NB4 (cell line): ENCODE data around the gene KRT80.
A peak's percentile ranks its signal among the peaks of the same experiment; 100 is the strongest.

Source experiments
- DNase-seq: peaks from one replicate; pipeline ENCODE4 v3.0.0; 2010; ENCODE audit warnings: low read depth
- H3K4me3 ChIP-seq: one replicate; pipeline ENCODE4 v1.5.1; 2011; ENCODE audit warnings: mild to moderate bottlenecking, low read depth, low read length, moderate library complexity
- MYC ChIP-seq: IDR thresholded peaks from 2 replicates; pipeline ENCODE4 v1.6.1; 2011; ENCODE audit warnings: low read depth, low read length
- POLR2A ChIP-seq: IDR thresholded peaks from 2 replicates; pipeline ENCODE4 v1.6.1; 2011; ENCODE audit warnings: mild to moderate bottlenecking; ENCODE audit not compliant: insufficient read length; ENCODE audit errors: extremely low read depth
- TF ChIP-seq, protein P1 (sequence below): IDR thresholded peaks from one replicate; pipeline ENCODE4 v1.5.1; 2012; ENCODE audit warnings: low read depth, low read length
- TF ChIP-seq, protein P2 (sequence below): IDR thresholded peaks from 2 replicates; pipeline ENCODE4 v1.6.1; 2011; ENCODE audit warnings: low read depth, low read length

The KRT80 gene

DNA sequence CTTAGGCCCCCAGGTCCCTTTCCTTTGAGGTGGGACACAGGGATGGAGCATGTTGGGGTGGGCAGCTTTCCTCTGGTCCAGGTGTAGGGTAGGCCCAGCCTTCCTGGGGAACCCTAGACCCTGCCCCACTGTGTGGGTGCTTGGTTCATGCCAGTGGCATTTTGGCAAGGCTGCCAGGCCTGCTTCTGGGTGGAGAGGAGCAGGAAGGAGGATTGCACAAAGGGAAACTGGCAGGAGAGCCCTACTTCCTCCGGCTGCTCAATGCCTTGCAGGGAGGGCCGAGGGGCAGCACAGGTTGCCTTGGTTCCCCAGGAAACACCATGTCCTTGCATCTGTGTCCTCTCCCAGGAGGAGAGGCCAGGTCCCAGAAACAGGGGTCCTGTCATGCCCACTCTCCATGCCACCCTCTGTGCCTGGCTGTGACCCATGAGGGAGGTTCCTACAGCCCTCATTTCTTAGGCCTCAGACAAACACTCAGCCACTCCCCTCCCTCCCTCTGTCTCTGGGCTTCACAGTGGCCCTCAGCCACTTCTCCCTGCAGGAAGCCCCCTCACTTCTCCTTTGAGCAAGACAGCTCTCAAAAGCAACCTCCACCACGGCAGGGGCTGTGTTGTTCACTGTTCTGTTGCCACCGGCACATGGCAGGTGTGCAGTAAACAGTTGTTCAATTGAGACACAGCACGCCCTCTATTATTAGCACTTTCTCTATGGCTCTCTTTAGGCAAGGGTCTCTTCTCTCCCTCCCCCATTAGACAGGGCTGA is 6.8 kb upstream of the KRT80 start:
- TF ChIP-seq, protein P1, sequence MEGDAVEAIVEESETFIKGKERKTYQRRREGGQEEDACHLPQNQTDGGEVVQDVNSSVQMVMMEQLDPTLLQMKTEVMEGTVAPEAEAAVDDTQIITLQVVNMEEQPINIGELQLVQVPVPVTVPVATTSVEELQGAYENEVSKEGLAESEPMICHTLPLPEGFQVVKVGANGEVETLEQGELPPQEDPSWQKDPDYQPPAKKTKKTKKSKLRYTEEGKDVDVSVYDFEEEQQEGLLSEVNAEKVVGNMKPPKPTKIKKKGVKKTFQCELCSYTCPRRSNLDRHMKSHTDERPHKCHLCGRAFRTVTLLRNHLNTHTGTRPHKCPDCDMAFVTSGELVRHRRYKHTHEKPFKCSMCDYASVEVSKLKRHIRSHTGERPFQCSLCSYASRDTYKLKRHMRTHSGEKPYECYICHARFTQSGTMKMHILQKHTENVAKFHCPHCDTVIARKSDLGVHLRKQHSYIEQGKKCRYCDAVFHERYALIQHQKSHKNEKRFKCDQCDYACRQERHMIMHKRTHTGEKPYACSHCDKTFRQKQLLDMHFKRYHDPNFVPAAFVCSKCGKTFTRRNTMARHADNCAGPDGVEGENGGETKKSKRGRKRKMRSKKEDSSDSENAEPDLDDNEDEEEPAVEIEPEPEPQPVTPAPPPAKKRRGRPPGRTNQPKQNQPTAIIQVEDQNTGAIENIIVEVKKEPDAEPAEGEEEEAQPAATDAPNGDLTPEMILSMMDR, result no peak
- TF ChIP-seq, protein P2, sequence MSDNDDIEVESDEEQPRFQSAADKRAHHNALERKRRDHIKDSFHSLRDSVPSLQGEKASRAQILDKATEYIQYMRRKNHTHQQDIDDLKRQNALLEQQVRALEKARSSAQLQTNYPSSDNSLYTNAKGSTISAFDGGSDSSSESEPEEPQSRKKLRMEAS, result peak; percentile 54; the same call in 1 of the 2 replicates
- TF ChIP-seq POLR2A (no peak), MYC (peak; percentile 64)
- peak; percentile 90 for DNase-seq
- H3K4me3 ChIP-seq, result peak overlapping the region; percentile 5

DNA sequence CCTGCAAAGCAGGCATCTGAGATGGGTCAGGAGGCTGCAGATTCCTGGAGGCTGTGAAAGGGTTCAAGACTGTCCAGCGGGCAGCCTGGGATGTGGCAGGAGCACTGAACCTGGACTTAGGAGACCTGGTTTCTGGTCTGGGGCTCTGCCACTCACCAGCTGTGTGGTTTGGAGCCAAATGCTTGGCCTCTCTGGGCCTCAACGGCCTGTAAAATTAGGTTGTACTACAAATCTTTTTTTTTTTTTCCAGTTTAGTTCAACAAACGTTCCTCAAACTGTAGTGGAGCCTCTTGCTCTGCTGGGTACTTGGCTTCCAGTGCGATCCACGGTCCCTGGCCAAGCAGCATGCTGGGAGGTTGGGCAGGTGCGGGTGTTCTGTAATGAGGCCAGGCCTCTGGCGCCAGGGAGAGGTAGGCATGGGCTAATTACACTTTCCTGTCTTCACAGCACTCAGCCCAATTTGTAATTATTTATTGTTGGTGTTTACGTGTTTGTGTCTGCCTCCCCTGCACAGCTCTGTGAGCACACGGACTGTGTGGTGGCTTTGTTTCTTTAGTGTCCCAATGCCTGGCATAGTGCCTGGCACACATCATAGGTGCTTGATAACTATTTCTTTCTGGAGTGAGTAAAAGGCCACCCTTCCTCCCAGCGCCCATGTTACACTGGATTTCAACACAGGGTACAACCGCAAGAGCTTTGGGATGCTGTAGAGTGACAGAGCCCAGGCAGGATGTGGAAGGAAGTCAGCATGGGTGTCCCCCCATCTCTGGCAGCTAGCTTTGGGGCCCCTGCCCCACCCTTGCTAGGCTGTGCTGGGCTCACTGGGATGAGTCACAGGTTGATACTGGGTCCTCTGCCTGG is 5.8 kb upstream of the KRT80 start:
- H3K4me3 ChIP-seq, result no peak overlapping the region
- TF ChIP-seq MYC, result peak; percentile 38; the same call in 1 of the 2 replicates
- no peak for TF ChIP-seq POLR2A
- TF ChIP-seq, protein P1, result no peak
- TF ChIP-seq, protein P2, result no peak
- DNase-seq, result peak; percentile 98

DNA sequence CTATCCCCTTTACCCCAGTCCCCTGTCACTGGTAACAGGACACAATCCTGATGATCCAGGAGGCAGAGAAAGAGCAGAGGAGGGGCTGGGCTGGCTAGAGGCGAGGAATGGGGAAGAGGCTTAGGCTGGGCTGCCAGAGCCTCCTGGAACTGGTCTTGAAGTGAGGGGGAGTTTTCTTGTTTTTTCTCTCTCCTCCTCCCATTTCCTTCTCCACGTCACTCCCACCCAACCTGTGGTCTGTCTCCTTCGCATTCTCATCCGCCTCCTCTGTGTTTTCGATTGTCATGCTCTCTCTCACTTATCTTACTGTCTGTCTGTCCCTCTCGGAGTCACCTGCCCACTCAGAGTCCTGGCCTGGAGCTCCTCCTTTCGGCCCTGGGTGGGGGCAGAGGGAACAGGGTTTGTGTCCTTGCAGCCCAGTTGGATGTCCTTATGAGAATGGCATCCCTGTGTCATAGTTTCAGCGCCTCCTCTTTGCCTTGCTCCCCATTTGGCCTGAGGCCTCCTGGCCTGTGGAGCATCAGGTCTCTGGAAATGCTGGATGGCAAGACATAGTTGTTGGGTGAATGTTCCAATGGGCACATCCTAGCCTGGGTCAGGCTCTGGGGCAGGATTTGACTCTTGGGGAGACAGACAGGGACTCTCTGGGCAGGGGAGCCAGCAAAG is 3.4 kb upstream of the KRT80 start:
- DNase-seq, result peak; percentile 94

DNA sequence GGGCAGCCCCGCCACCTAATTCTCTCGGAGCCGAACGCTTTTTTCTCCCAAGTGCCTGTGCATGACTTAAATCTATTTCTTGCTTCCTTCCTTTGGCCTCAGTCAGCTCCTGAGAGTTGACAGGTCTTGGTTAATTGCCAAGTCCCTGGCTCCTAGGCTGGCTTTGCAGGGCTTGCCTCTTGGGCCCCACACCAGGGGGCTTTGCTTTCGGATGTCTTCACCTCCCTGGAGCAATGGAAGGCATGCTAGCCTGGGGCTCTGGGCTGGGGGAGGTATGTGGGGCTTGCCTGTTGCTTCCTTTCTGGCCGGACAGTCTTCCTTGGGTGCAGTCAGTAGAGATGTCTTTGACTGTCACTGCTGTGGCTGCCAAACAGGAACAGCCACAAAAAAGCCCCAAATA is 2.2 kb upstream of the KRT80 start:
- TF ChIP-seq, protein P1, result no peak
- TF ChIP-seq, protein P2, result no peak
- TF ChIP-seq POLR2A (no peak), MYC (no peak)
- no peak overlapping the region for H3K4me3 ChIP-seq
- peak; percentile 79 for DNase-seq

More for the DNA sequence above, 3.4 kb upstream of the KRT80 start:
- TF ChIP-seq MYC (no peak), POLR2A (no peak)
- TF ChIP-seq, protein P1, result no peak
- TF ChIP-seq, protein P2, result no peak
- H3K4me3 ChIP-seq, result no peak overlapping the region

DNA sequence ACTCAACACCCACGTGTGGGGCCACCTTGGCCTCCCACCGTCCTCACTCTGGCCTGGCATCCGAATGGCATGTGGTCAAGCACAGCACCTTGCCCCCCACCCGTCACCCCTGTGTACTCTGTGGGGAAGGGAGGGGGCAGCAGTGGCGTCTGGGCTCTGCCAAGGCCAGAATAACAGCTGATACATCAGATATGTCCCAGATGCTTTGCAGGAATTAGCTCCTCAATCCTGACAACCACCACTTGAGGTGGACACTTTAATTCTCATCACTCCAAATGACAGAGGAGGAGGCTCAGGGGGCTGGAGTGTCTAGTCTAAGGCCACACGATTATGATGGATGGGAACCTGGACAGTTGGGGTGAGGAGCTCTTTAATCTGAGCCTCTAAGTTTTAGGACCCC is 1.7 kb upstream of the KRT80 start:
- TF ChIP-seq, protein P2, result no peak
- TF ChIP-seq POLR2A (no peak), MYC (no peak)
- TF ChIP-seq, protein P1, result no peak
- H3K4me3 ChIP-seq, result no peak overlapping the region
- DNase-seq, result no peak
